Peyer's patch (tissue), 4 donors: ENCODE measurements around the gene C18orf63. TPM values are rescaled to one million over a fixed set of nuclear protein-coding genes. Genes with fewer than 3 reads are reported as not detected.
A peak's percentile ranks its signal among the peaks of the same experiment; 100 is the strongest.

ENCODE experiments used
- DNase-seq, 3 donors: peaks; one replicate each; pipeline ENCODE4 v3.0.0-alpha.2; 2017 to 2019
- H3K27ac ChIP-seq, 4 donors: fragments of 200-600 bp; sonication (generic); one replicate each; pipeline ENCODE4 v1.5.1; 2016 to 2019
- H3K27me3 ChIP-seq, 2 donors: fragments of 200-600 bp; sonication (generic); one replicate each; pipeline ENCODE4 v1.5.1; 2019
- H3K36me3 ChIP-seq, 3 donors: fragments of 200-600 bp; sonication (generic); one replicate each; pipeline ENCODE4 v1.5.1; 2016 to 2019
- H3K4me1 ChIP-seq, 4 donors: fragments of 200-600 bp; sonication (generic); one replicate each; pipeline ENCODE4 v1.5.1; 2016 to 2019
- H3K4me3 ChIP-seq, 4 donors: fragments of 200-600 bp; sonication (generic); 1 replicate in 3 of 4; 2 replicates in 1 of 4; pipeline ENCODE4 v1.5.1; 2016 to 2019; ENCODE audit warnings: mild to moderate bottlenecking in 1 of 4
- H3K9me3 ChIP-seq, 4 donors: fragments of 200-600 bp; sonication (generic); one replicate each; pipeline ENCODE4 v1.5.1; 2016 to 2019; ENCODE audit warnings: mild to moderate bottlenecking in 1 of 4
- POLR2A ChIP-seq, 2 donors: fragments of 450-650 bp; IDR thresholded peaks; one replicate each; pipeline ENCODE4 v1.5.1; 2017; ENCODE audit warnings: antibody characterized with exemption in 2 of 2, mild to moderate bottlenecking in 2 of 2, moderate library complexity in 2 of 2
- total RNA-seq, 4 donors: library from RNA; depleted of rRNA; stranded (reverse); fragments of >200 nt; gene quantifications; one replicate each; pipeline ENCODE4 v1.1.0, GENCODE V29; 2016
- TF ChIP-seq, protein P1 (sequence below), 6 experiments: fragments of 450-650 bp in 4 of 6; fragments of 200-600 bp in 2 of 6; sonication (generic) in 1 of 6; IDR thresholded peaks; one replicate each; pipeline ENCODE4 v1.5.1; 2017 to 2019; ENCODE audit warnings: antibody characterized with exemption in 6 of 6, mild to moderate bottlenecking in 3 of 6, moderate library complexity in 1 of 6

Gene C18orf63
- total RNA-seq, 4 donors from 2014 or later: not detected

DNA sequence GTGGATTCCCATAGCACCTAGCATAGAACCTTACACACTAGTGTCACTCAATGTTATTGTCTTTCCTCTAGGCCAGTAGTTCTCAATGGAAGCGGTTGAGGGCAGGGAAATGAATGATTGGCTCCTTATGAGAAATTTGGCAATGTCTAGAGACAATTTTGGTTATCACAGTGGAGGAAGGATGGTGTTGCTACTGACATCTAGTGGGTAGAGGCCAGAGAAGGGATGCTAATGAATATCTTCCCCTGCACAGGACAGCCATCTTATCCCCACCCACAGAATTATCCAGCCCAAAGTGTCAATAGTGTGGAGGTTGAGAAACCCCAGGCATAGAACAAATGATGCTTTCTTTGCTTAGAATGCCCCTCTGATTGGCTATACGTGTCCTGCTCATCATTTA is 15.8 kb downstream of the C18orf63 start:
- no peak for DNase-seq
- Histone ChIP-seq H3K27ac (no peak overlapping the region), H3K4me1 (no peaks in the 10 kb centered on the region), H3K9me3 (no peaks in the 10 kb centered on the region), H3K36me3 (no peaks in the 10 kb centered on the region), H3K4me3 (no peak overlapping the region), H3K27me3 (no peaks in the 10 kb centered on the region)
- TF ChIP-seq, protein P1, sequence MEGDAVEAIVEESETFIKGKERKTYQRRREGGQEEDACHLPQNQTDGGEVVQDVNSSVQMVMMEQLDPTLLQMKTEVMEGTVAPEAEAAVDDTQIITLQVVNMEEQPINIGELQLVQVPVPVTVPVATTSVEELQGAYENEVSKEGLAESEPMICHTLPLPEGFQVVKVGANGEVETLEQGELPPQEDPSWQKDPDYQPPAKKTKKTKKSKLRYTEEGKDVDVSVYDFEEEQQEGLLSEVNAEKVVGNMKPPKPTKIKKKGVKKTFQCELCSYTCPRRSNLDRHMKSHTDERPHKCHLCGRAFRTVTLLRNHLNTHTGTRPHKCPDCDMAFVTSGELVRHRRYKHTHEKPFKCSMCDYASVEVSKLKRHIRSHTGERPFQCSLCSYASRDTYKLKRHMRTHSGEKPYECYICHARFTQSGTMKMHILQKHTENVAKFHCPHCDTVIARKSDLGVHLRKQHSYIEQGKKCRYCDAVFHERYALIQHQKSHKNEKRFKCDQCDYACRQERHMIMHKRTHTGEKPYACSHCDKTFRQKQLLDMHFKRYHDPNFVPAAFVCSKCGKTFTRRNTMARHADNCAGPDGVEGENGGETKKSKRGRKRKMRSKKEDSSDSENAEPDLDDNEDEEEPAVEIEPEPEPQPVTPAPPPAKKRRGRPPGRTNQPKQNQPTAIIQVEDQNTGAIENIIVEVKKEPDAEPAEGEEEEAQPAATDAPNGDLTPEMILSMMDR (IDR thresholded peaks at IDR 0.05): peak in 3 of 6 experiments; percentile 33 to 49 (median 44)
- TF ChIP-seq POLR2A (IDR thresholded peaks at IDR 0.05): no peak

DNA sequence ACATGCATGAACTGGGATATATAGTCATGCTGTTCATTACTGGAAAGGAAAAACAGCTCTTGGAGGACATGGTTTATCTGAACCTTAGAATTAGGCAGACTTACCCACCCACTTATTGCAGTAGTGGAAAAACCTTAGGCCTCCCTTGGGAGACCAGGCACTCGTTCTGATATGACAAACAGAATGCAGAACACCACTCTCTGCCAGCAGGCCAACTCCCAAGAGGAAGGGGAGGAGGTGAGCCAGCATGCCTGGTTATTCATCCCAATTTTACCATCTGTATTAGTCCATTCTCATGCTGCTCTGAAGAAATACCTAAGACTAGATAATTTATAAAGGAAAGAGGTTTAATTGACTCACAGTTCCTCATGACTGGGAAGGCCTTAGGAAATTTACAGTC is 17.5 kb downstream of the C18orf63 start:
- Histone ChIP-seq H3K27ac (no peak overlapping the region), H3K36me3 (no peaks in the 10 kb centered on the region), H3K4me3 (no peak overlapping the region), H3K9me3 (no peaks in the 10 kb centered on the region), H3K4me1 (no peaks in the 10 kb centered on the region), H3K27me3 (no peaks in the 10 kb centered on the region)
- TF ChIP-seq POLR2A (IDR thresholded peaks at IDR 0.05): no peak
- TF ChIP-seq, protein P1 (IDR thresholded peaks at IDR 0.05): no peak
- DNase-seq: no peak

DNA sequence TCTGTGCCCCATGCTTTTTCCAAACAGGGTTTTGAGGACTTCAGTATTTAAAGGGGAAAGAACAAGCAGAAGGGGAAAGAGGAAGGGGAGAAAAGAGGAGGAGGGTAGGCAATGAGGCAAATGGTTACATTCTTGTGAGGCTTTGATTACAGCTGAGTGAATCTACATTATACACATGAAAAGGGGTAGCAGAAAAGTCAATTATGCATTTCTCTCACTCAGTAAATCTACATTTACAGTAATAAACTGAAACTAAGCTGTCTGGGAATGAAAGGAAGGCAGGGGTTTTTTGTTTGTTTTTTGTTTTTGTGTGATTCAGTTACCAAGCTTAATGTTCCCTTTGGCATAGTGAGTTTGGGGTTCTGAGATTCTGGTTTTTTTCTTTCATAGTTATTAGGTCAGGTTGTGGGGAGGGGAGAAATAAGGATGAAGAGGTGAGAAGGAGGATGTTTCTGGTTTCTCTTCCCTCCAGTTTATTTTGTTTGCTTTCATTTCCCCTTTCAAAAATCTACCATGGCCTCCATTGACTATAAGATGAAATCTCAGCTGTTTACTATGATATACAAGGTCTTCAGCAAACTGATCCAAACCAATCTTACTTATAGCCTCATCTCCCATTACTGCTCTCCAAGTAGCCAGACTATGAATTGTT is 18.7 kb downstream of the C18orf63 start:
- Histone ChIP-seq H3K27ac (no peak overlapping the region), H3K36me3 (no peaks in the 10 kb centered on the region), H3K4me3 (no peak overlapping the region), H3K4me1 (no peaks in the 10 kb centered on the region), H3K27me3 (no peaks in the 10 kb centered on the region), H3K9me3 (no peaks in the 10 kb centered on the region)
- DNase-seq: no peak
- TF ChIP-seq, protein P1 (IDR thresholded peaks at IDR 0.05): no peak
- no peak for TF ChIP-seq POLR2A (IDR thresholded peaks at IDR 0.05)

DNA sequence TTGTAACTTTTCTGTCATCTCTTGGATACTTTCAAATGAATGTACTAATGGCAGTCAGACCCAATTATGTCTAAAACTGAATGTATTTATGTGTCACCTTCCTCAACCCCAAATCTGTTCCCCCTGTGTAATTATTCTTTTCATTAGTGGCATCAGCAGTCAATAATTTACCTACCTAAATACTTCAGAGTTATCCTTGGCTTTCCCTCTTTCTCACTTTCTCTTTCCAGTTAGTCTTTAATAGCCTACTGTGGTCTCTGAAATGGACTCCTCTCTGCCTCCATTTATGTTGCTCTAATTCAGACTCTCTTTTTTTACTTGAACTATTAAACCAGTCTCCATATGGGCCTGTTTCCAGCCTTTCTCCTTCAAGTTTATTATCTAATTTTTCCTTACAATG is 21.0 kb downstream of the C18orf63 start:
- H3K27ac ChIP-seq: no peak overlapping the region
- DNase-seq: no peak
- TF ChIP-seq, protein P1 (IDR thresholded peaks at IDR 0.05): no peak
- TF ChIP-seq POLR2A (IDR thresholded peaks at IDR 0.05): no peak

DNA sequence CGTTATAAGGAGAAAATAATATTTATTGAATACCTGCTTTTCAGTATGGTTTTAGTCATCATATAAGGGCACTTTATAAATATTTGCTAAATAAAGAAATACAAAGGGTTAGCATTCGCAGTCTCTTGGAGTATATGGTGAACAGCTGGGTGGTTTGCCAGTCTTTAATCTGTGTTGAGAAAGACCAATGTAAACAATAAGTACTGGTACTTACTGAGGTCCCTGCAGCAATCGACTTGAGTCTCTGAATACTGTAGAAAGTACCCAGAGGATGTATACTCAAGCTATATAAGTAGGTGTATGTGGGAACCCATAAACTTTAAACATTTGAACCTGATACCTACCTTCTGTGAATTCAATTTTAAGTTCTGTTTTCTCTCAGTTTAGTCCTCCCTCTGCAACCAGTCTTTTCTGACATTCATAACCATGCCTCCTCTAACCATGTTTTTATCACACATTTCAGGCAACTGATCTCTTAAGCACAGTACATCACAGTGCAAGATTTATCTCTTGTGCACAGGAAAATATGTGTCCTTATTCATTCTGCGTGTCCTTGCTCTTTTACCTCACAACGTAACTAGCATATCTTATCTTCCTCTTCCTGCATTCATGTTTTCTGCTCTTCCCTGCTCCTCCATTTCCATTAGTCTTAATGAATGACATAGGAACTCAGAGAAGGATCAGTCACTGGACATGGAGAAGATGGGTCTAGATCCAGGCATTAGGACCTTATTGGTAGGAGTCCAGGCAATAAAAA is 21.7 kb downstream of the C18orf63 start:
- Histone ChIP-seq H3K36me3 (no peaks in the 10 kb centered on the region), H3K9me3 (no peaks in the 10 kb centered on the region), H3K27me3 (no peaks in the 10 kb centered on the region), H3K27ac (no peak overlapping the region), H3K4me1 (no peaks in the 10 kb centered on the region), H3K4me3 (no peak overlapping the region)
- no peak for DNase-seq
- TF ChIP-seq, protein P1 (IDR thresholded peaks at IDR 0.05): no peak
- no peak for TF ChIP-seq POLR2A (IDR thresholded peaks at IDR 0.05)

More for the DNA sequence above, 21.0 kb downstream of the C18orf63 start:
- no peaks in the 10 kb centered on the region for H3K4me1 ChIP-seq
- H3K9me3 ChIP-seq: no peaks in the 10 kb centered on the region
- no peaks in the 10 kb centered on the region for H3K36me3 ChIP-seq
- no peaks in the 10 kb centered on the region for H3K27me3 ChIP-seq
- H3K4me3 ChIP-seq: no peak overlapping the region
